SK-N-SH treated with all-trans-retinoic acid at 6 μM for 48 hours (cell line): ENCODE results near the gene EIF4EBP2.

Experiments used
- ATAC-seq: fragments of 200-7000 bp; cut with Tn5 transposase; 3 replicates; pipeline ENCODE4 v1.9.1; 2020; ENCODE audit warnings: mild to moderate bottlenecking, moderate library complexity
- ARNTL ChIP-seq: fragments of 450-650 bp; formaldehyde crosslinking; IDR thresholded peaks from 2 replicates; pipeline ENCODE4 v1.5.0; 2020; ENCODE audit warnings: low read depth, mild to moderate bottlenecking, moderate library complexity, borderline replicate concordance
- BACH2 ChIP-seq: fragments of 250-450 bp; sonication (Bioruptor Pico); IDR thresholded peaks from 2 replicates; pipeline ENCODE4 v1.9.0; 2021; ENCODE audit warnings: mild to moderate bottlenecking, borderline replicate concordance
- CSDC2 ChIP-seq: fragments of 250-450 bp; sonication (Bioruptor Pico); IDR thresholded peaks from 2 replicates; pipeline ENCODE4 v1.5.0; 2020; ENCODE audit warnings: mild to moderate bottlenecking, moderate library complexity
- ESRRG ChIP-seq: fragments of 250-450 bp; sonication (Bioruptor Pico); IDR thresholded peaks from 2 replicates; pipeline ENCODE4 v1.6.1; 2021; ENCODE audit warnings: mild to moderate bottlenecking
- GLIS3 ChIP-seq: fragments of 250-450 bp; sonication (Bioruptor Pico); IDR thresholded peaks from 2 replicates; pipeline ENCODE4 v1.5.0; 2020; ENCODE audit warnings: mild to moderate bottlenecking, moderate library complexity
- ISL1 ChIP-seq: fragments of 250-450 bp; sonication (Bioruptor Pico); IDR thresholded peaks from 2 replicates; pipeline ENCODE4 v2.1.2; 2022; ENCODE audit warnings: mild to moderate bottlenecking, moderate library complexity
- OSR1 ChIP-seq: fragments of 250-450 bp; sonication (Bioruptor Pico); IDR thresholded peaks from 2 replicates; pipeline ENCODE4 v1.8.0; 2022; ENCODE audit warnings: moderate library complexity, mild to moderate bottlenecking, inconsistent platforms
- PPARA ChIP-seq: fragments of 250-450 bp; sonication (Bioruptor Pico); IDR thresholded peaks from 2 replicates; pipeline ENCODE4 v1.5.0; 2020; ENCODE audit warnings: mild to moderate bottlenecking, borderline replicate concordance
- RARB ChIP-seq: fragments of 250-450 bp; sonication (Bioruptor Pico); IDR thresholded peaks from 2 replicates; pipeline ENCODE4 v1.8.0; 2021; ENCODE audit warnings: mild to moderate bottlenecking, moderate library complexity
- SNAI2 ChIP-seq: fragments of 250-450 bp; sonication (Bioruptor Pico); IDR thresholded peaks from 2 replicates; pipeline ENCODE4 v1.5.0; 2020; ENCODE audit warnings: mild to moderate bottlenecking, moderate library complexity
- TOX ChIP-seq: fragments of 250-450 bp; sonication (Bioruptor Pico); IDR thresholded peaks from 2 replicates; pipeline ENCODE4 v1.8.0; 2021; ENCODE audit warnings: mild to moderate bottlenecking, moderate library complexity, borderline replicate concordance
- ZC3H10 ChIP-seq: fragments of 250-450 bp; sonication (Bioruptor Pico); IDR thresholded peaks from 2 replicates; pipeline ENCODE4 v1.5.1; 2021; ENCODE audit warnings: mild to moderate bottlenecking, moderate library complexity
- ZFP3 ChIP-seq: fragments of 250-450 bp; sonication (Bioruptor Pico); IDR thresholded peaks from 2 replicates; pipeline ENCODE4 v1.5.0; 2020; ENCODE audit warnings: mild to moderate bottlenecking, moderate library complexity
- ZFP30 ChIP-seq: fragments of 450-650 bp; formaldehyde crosslinking; IDR thresholded peaks from 2 replicates; pipeline ENCODE4 v1.5.0; 2022; ENCODE audit warnings: mild to moderate bottlenecking, moderate library complexity
- ZNF565 ChIP-seq: fragments of 450-650 bp; formaldehyde crosslinking; conservative IDR thresholded peaks from 2 replicates; pipeline ENCODE4 v1.5.0; 2020; ENCODE audit warnings: low read depth, mild to moderate bottlenecking, moderate library complexity
- ZNF70 ChIP-seq: fragments of 450-650 bp; formaldehyde crosslinking; IDR thresholded peaks from 2 replicates; pipeline ENCODE4 v1.5.0; 2020; ENCODE audit warnings: mild to moderate bottlenecking, moderate library complexity
- ZNF8 ChIP-seq: fragments of 450-650 bp; formaldehyde crosslinking; IDR thresholded peaks from 2 replicates; pipeline ENCODE4 v1.5.0; 2020; ENCODE audit warnings: mild to moderate bottlenecking, moderate library complexity
- TF ChIP-seq, protein P1 (sequence below): fragments of 250-450 bp; sonication (Bioruptor Pico); IDR thresholded peaks from 2 replicates; pipeline ENCODE4 v1.5.1; 2021; ENCODE audit warnings: mild to moderate bottlenecking, moderate library complexity
- TF ChIP-seq, protein P2 (sequence below): fragments of 250-450 bp; sonication (Bioruptor Pico); IDR thresholded peaks from 2 replicates; pipeline ENCODE4 v1.5.1; 2020; ENCODE audit warnings: low read depth, mild to moderate bottlenecking, moderate library complexity
- TF ChIP-seq, protein P3 (sequence below): fragments of 250-450 bp; sonication (Bioruptor Pico); IDR thresholded peaks from 2 replicates; pipeline ENCODE4 v1.5.0; 2020; ENCODE audit warnings: mild to moderate bottlenecking, moderate library complexity
- TF ChIP-seq, protein P4 (sequence below): fragments of 250-450 bp; sonication (Bioruptor Pico); IDR thresholded peaks from 2 replicates; pipeline ENCODE4 v1.8.0; 2020; ENCODE audit warnings: mild to moderate bottlenecking, moderate library complexity, borderline replicate concordance

Gene EIF4EBP2

DNA sequence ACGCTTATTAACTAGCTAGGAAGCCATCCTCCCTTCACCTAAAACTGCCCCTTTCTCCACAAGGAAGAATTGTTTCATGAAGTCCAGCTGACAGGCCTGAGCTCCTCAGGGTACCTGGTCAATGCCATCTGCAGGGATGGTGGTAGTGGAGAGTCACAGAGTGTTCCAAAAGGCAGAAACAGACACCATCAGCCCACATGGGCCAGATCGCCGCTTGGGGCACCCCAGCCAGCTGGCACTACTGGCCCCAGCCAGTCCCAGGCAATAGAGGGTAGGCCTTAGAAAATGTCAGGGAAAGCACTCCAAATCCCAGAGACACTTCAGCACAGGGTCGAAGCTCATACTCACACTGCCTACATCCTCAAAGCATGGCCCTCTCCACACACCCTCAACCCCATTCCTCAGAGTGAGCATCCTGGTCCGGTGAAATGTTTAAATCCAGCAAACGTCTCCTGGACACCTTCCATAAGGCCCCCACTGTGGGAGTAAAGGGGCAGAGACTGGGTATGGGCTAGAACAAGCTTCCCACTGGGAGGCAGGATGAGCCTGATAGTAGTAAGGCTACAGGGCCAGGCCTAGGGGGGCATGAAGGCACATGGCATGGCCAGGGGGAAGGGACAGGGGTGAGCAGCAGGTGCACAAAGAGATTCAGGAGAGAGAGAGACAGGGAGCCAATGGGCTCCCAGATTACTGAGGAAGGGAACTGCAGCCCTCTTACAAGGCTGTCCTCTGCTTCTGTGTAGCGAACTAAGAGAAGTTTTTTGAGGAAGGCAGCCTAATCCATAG, 23.4 kb upstream of the EIF4EBP2 start (continued):
- no peak for TF ChIP-seq ZNF8 (CRISPR knock-in tag)
- no peak for TF ChIP-seq ZC3H10
- TF ChIP-seq, all 23 proteins: peak for 0

DNA sequence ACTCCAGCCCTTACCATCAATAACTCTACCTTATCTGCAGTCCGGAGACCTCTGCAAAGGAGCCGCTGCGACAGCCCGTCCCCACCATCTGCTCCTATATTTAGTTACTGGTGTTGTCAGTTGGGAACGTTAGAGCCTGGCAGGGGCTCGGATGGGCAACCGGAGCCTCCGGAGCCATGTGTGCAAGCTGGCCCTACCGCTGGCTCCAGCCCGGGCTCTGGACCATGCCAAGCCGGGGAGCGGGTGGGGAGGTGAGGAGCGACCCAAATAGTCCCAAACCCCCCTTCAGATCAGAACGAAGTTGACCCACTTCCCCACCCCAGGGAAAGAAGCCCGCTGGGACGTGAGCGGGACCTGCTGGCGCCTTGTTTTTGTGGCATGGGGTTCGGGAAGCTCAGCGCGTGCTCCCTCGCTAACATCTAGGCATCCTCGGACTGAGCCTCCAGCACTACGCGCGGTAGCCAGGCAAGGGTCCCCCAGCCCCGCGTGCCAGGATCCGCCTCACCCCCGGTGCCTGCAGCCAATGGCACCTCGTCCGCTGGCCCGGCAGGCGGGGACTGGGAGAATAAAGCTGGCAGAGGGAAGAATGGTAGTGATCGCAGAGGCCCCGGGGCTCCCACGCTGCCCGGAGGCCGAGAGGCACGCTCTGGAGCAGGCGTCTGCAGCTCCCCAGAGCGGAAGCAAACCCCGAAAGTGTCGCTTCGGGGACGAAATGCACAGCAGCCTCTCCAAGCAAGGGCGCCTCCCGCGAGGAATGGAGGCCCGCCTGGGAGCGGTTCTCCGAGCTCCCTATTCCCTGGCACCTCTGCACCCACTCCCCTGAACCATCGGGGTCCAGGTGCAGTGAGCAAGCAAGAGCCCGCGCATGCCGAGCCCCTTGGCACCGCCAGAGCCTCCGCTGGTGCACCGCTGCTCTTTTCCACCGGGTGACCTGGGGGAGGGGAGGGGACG, 22.2 kb upstream of the EIF4EBP2 start:
- no peak for TF ChIP-seq ZNF565 (CRISPR knock-in tag)
- TF ChIP-seq BACH2 (CRISPR knock-in tag) = no peak
- TF ChIP-seq, protein P1, sequence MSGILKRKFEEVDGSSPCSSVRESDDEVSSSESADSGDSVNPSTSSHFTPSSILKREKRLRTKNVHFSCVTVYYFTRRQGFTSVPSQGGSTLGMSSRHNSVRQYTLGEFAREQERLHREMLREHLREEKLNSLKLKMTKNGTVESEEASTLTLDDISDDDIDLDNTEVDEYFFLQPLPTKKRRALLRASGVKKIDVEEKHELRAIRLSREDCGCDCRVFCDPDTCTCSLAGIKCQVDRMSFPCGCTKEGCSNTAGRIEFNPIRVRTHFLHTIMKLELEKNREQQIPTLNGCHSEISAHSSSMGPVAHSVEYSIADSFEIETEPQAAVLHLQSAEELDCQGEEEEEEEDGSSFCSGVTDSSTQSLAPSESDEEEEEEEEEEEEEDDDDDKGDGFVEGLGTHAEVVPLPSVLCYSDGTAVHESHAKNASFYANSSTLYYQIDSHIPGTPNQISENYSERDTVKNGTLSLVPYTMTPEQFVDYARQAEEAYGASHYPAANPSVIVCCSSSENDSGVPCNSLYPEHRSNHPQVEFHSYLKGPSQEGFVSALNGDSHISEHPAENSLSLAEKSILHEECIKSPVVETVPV (CRISPR knock-in tag) = no peak
- TF ChIP-seq ESRRG = no peak
- TF ChIP-seq, protein P2, sequence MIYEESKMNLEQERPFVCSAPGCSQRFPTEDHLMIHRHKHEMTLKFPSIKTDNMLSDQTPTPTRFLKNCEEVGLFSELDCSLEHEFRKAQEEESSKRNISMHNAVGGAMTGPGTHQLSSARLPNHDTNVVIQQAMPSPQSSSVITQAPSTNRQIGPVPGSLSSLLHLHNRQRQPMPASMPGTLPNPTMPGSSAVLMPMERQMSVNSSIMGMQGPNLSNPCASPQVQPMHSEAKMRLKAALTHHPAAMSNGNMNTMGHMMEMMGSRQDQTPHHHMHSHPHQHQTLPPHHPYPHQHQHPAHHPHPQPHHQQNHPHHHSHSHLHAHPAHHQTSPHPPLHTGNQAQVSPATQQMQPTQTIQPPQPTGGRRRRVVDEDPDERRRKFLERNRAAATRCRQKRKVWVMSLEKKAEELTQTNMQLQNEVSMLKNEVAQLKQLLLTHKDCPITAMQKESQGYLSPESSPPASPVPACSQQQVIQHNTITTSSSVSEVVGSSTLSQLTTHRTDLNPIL (CRISPR knock-in tag) = no peak
- TF ChIP-seq, protein P3, sequence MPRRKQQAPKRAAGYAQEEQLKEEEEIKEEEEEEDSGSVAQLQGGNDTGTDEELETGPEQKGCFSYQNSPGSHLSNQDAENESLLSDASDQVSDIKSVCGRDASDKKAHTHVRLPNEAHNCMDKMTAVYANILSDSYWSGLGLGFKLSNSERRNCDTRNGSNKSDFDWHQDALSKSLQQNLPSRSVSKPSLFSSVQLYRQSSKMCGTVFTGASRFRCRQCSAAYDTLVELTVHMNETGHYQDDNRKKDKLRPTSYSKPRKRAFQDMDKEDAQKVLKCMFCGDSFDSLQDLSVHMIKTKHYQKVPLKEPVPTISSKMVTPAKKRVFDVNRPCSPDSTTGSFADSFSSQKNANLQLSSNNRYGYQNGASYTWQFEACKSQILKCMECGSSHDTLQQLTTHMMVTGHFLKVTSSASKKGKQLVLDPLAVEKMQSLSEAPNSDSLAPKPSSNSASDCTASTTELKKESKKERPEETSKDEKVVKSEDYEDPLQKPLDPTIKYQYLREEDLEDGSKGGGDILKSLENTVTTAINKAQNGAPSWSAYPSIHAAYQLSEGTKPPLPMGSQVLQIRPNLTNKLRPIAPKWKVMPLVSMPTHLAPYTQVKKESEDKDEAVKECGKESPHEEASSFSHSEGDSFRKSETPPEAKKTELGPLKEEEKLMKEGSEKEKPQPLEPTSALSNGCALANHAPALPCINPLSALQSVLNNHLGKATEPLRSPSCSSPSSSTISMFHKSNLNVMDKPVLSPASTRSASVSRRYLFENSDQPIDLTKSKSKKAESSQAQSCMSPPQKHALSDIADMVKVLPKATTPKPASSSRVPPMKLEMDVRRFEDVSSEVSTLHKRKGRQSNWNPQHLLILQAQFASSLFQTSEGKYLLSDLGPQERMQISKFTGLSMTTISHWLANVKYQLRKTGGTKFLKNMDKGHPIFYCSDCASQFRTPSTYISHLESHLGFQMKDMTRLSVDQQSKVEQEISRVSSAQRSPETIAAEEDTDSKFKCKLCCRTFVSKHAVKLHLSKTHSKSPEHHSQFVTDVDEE (CRISPR knock-in tag) = no peak
- TF ChIP-seq ZNF8 (CRISPR knock-in tag) = no peak
- no peak for TF ChIP-seq CSDC2 (CRISPR knock-in tag)
- no peak for TF ChIP-seq GLIS3
- no peak for TF ChIP-seq ZFP3
- TF ChIP-seq ISL1 (CRISPR knock-in tag) = no peak
- TF ChIP-seq OSR1 = no peak
- TF ChIP-seq, protein P4, sequence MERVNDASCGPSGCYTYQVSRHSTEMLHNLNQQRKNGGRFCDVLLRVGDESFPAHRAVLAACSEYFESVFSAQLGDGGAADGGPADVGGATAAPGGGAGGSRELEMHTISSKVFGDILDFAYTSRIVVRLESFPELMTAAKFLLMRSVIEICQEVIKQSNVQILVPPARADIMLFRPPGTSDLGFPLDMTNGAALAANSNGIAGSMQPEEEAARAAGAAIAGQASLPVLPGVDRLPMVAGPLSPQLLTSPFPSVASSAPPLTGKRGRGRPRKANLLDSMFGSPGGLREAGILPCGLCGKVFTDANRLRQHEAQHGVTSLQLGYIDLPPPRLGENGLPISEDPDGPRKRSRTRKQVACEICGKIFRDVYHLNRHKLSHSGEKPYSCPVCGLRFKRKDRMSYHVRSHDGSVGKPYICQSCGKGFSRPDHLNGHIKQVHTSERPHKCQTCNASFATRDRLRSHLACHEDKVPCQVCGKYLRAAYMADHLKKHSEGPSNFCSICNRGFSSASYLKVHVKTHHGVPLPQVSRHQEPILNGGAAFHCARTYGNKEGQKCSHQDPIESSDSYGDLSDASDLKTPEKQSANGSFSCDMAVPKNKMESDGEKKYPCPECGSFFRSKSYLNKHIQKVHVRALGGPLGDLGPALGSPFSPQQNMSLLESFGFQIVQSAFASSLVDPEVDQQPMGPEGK (CRISPR knock-in tag) = no peak
- no peak for TF ChIP-seq ZNF70 (CRISPR knock-in tag)
- no peak for TF ChIP-seq TOX (CRISPR knock-in tag)
- no peak for TF ChIP-seq ZC3H10
- no peak for TF ChIP-seq PPARA (CRISPR knock-in tag)
- TF ChIP-seq RARB = no peak
- TF ChIP-seq ARNTL (CRISPR knock-in tag) = no peak
- TF ChIP-seq SNAI2 (CRISPR knock-in tag) = no peak
- peak; percentile 58 for ATAC-seq

DNA sequence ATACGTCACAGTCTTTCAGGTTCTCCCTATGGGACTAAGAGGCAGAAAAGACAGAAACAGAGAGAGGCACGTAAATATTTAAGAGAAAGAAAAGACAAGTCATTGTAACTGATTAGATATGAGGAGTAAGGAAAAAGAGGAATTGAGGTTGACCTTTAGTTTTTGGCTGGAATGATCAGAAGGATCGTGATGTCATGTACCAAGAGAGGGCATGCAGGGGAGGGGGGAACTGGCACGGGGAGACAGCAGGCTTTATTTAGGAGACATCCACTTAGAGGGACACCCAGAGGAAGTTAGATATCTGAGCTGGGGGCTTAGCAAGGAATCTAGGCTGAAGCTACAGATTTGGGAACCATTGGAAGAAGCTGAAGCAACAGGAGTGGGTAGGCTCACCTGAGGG, 12.3 kb upstream of the EIF4EBP2 start:
- ATAC-seq = no peak
- TF ChIP-seq ZC3H10 (no peak), ZNF565 (CRISPR knock-in tag) (no peak), ARNTL (CRISPR knock-in tag) (no peak), ESRRG (no peak), ZNF8 (CRISPR knock-in tag) (no peak), SNAI2 (CRISPR knock-in tag) (no peak), BACH2 (CRISPR knock-in tag) (no peak), RARB (no peak), ZFP30 (CRISPR knock-in tag) (no peak), CSDC2 (CRISPR knock-in tag) (no peak), PPARA (CRISPR knock-in tag) (no peak), ZFP3 (no peak)
- TF ChIP-seq, protein P4 (CRISPR knock-in tag) = no peak
- TF ChIP-seq, protein P2 (CRISPR knock-in tag) = no peak
- TF ChIP-seq, protein P3 (CRISPR knock-in tag) = no peak
